GM19240 (cell line): ENCODE measurements around the gene GPR150.
"Not testable (repeated sequence)": the region's sequence is repeated elsewhere in the genome, so short reads cannot be mapped to it uniquely, and the experiment has no call there.

Experiments used
- DNase-seq: peaks from one replicate; pipeline ENCODE4 v3.0.0; 2011; ENCODE audit warnings: low spot score; ENCODE audit not compliant: insufficient read length

The GPR150 gene

GRCh38 chr5:95623706-95624105 is 3.8 kb downstream of the GPR150 start:
- no peak for DNase-seq

GRCh38 chr5:95624368-95624767 is 4.5 kb downstream of the GPR150 start:
- no peak for DNase-seq

- no peak for DNase-seq
Measured at GRCh38 chr5:95626701-95627100, 6.8 kb downstream of the GPR150 start.

- DNase-seq: no peak
Measured at GRCh38 chr5:95627971-95628810, 8.3 kb downstream of the GPR150 start.

GRCh38 chr5:95628933-95629332 is 9.0 kb downstream of the GPR150 start:
- DNase-seq: no peak

GRCh38 chr5:95630394-95630917 is 10.6 kb downstream of the GPR150 start:
- no peak for DNase-seq

GRCh38 chr5:95631255-95631958 is 11.5 kb downstream of the GPR150 start:
- DNase-seq: no peak

- no peak for DNase-seq
Measured at GRCh38 chr5:95631991-95632675, 12.2 kb downstream of the GPR150 start.

GRCh38 chr5:95632942-95633341 is 13.1 kb downstream of the GPR150 start:
- not testable (repeated sequence) for DNase-seq

GRCh38 chr5:95633671-95634070 is 13.8 kb downstream of the GPR150 start:
- DNase-seq: no peak

GRCh38 chr5:95634081-95634480 is 14.2 kb downstream of the GPR150 start:
- DNase-seq: no peak

- no peak for DNase-seq
Measured at GRCh38 chr5:95638632-95639031, 18.7 kb downstream of the GPR150 start.

- no peak for DNase-seq
Measured at GRCh38 chr5:95641741-95642220, 21.9 kb downstream of the GPR150 start.

- DNase-seq: no peak
Measured at GRCh38 chr5:95643152-95643551, 23.3 kb downstream of the GPR150 start.

GRCh38 chr5:95644351-95645042 is 24.6 kb downstream of the GPR150 start:
- DNase-seq: no peak

- DNase-seq: not testable (repeated sequence)
Measured at GRCh38 chr5:95646226-95646568, 26.3 kb downstream of the GPR150 start.

- peak; percentile 62 for DNase-seq
Measured at GRCh38 chr5:95646569-95647431, 26.9 kb downstream of the GPR150 start, which contains the start of gene RFESD. TSS of gene RFESD (plus strand) at chr5:95646777. CDS start at chr5:95652272, 5,495 bp downstream.

GRCh38 chr5:95647886-95648860 is 28.3 kb downstream of the GPR150 start:
- no peak for DNase-seq

- no peak for DNase-seq
Measured at GRCh38 chr5:95649274-95649673, 29.4 kb downstream of the GPR150 start.
